Measurements from ENCODE around the gene SGSM2.

Gene SGSM2

GRCh38 chr17:2427215-2427614 lies 89.9 kb downstream of the SGSM2 start:
- no peak for DNase-seq

- no peak for DNase-seq
These were observed 90.6 kb downstream of the SGSM2 start for GRCh38 chr17:2427910-2428309.
